ACHN (cell line): ENCODE measurements around the gene AQP12A.

Source experiments
- DNase-seq: peaks from one replicate; pipeline ENCODE4 v3.0.0-alpha.2; 2015
- in situ Hi-C: cut with HindIII; loops from 2 replicates; pipeline ENCODE4 v1.10.0; 2017; ENCODE audit warnings: low sequenced_read_pairs, low pct_ligation_motif_present, low pct_unique_long_range_greater_than_20kb

The AQP12A gene

DNA sequence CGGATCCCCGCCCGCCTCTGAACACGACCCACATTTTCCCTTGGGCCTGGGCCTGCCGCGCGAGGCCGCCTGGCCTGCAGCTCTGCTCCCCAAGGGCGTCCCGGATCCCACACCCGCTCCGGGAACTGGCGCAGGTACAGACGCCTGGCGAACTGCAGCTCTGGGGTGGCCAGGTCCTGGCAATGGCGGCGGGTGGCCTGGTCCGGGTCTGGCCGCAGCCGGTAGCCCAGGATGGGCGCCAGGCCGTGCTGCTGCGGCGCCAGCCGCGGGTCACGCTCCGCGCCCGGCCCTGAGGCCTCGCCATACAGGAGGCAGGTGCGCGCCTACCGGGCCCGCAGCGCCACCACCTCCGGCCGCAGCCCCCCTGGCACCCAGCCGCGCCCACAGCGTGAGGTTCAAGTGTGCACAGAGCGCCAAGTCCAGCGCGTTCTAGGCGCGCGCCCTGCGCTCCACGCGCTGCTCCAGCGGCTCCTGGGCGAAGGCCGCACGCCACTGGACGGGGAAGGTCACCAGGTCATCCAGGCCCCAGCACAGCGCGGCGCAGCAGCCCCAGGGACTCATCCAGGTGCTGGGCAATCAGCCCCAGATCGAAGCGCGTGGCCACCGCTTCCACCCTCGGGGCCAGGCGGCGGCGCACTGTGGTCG is 9.5 kb downstream of the AQP12A start:
- in situ Hi-C loops: no loop called here
- DNase-seq: no peak

DNA sequence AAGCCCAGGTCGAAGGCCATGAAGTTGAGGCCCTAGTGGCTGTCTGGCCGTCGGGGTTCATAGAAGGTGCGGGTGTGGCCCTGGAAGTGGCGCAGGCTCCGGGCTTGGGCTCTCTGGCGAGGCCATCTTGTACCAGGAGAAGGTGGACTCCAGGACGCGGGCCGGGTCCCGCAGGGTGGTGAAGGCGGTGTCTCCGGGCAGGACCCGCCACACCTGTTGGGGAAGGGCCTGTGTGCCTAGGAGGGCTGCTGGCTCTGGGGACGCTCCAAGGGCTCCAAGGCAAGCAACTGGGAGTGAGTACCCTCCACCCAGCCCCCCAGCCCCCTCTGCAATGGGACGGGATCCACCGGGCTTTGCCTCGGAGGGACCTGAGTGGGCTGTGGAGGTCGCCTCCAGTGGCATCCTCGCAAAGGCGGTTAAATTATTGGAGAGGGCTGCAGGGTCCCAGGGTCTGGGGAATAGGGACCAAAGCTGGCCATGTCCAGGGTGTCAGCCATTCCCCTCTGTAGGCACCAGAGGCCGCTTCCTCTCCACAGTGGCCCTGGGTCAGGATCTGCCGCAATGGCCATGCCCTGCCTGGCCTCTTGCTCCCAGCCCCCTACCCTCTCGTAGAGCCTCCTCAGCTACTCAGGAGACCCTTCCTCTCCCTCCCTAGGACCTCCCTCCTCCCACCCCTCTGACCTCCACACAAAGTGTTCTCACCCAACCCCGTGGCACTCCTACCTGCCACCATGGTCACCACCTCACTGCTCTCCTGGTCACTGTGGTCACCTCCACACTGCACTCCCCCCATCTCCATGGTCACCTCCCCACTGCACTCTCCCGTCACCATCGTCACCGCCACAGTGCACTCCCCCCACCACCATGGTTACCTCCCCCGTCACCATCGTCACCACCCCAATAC is 10.3 kb downstream of the AQP12A start:
- DNase-seq: no peak
- in situ Hi-C loops: no loop called here

DNA sequence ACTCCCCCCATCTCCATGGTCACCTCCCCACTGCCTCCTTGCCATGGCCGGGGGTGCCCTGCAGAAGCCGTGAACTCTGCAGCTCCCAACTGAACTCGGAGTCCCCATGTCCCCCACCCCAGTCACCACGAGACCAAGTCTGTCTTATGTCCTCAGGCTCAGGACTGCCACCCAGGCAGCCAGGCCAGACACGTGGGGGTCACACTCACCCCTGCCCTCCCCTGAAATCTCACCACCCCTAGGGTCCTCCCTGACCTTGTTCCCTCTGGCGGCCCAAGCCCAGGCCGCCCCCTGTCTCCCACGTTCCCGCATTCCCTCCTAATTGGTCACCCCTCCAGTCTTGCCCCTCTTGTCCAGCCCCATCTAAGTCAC is 11.0 kb downstream of the AQP12A start:
- DNase-seq: no peak
- in situ Hi-C loops: no loop called here

DNA sequence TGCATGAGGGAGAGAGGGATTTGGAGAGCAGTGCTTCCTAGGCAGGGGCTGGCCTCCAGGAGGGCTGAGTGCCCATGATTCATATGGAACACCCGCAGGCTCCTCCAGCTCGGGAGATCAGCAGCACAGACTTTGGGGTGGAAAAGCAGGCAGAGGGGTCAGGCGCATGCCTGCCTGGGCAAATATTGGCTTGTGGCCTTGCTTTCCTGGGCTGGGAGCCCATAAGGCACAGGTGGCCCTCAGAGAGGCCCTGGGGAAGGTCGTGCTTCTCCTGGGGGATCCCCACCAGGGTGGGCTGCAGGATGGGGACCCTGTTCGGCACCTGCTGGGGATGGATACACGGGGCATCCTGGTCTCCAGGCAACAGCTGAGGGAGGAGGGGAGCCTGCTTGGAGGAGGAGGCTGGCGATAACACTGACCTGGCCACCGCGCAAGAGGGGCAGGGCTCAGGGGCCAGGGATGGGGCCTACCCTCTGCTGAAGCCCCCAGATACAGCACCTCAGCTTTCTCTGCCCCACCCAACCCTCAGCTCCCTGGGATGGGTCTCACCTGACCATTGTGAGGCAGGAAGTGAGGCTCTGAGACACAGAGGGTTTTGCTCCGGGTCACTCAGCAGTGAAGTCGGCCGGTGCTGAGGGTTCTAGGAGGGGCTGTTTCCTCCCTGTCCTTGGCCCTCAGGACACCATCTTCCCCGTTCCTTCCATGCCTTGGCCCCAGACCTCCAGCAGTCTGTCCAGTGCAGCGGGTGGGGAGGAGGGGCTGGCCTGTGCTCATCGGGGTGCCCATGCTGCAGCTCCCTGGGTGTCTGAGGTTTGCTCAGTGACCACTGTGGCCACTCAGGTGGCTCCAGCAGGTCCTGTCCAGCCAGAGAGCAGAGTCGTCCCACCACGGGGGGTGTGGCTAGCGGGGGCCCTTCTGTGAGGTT is 12.0 kb downstream of the AQP12A start:
- no peak for DNase-seq
- in situ Hi-C loops: no loop called here

DNA sequence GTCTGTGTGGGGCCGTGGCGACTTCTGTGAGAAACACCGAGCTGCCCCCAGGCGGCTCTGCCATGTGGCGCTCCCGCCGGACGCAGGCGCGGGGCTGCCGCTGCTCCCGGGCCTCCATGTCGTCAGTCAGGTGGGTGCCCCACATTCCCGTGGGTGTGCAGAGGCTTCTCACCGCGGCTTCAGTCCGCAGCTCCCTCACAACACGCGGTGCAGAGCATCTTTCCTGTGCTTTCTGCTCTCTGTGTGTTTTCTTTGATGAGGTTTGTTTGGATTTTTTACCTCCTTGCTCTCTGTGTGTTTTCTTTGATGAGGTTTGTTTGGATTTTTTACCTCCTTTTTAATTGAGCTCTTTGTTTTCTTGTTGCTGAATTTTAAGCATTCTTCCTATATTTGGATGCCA is 13.0 kb downstream of the AQP12A start:
- in situ Hi-C loops: no loop called here

DNA sequence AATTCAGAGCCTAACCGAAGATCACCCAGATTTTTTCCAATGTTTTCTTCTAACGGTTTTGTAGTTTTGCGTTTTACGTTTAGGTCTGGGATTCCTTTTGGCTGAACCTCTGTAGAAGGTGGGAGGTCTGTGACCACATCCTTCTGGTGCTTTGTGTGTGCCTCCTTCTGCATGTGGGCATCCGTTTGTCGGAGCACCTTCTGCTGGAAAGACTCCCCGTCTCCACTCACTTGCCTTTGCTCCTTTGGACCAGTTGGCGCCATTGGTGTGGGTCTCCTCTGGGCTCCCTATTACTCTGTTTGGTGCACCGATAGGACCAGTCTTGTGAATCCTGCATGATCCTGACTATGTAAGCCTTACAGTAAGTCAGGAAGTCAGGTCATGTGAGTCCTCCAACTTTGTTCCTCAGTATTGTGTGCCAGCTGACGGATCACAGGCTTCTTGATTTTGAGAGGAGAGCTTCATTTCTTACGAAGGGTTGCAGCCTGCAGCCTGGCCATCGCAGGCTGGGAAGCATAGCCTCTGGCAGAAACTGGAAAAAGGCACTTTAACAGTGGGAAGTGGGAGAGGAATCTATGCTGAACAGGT is 13.6 kb downstream of the AQP12A start:
- in situ Hi-C loops: no loop called here
- DNase-seq: no peak

More for the DNA sequence above, 13.0 kb downstream of the AQP12A start:
- no peak for DNase-seq

DNA sequence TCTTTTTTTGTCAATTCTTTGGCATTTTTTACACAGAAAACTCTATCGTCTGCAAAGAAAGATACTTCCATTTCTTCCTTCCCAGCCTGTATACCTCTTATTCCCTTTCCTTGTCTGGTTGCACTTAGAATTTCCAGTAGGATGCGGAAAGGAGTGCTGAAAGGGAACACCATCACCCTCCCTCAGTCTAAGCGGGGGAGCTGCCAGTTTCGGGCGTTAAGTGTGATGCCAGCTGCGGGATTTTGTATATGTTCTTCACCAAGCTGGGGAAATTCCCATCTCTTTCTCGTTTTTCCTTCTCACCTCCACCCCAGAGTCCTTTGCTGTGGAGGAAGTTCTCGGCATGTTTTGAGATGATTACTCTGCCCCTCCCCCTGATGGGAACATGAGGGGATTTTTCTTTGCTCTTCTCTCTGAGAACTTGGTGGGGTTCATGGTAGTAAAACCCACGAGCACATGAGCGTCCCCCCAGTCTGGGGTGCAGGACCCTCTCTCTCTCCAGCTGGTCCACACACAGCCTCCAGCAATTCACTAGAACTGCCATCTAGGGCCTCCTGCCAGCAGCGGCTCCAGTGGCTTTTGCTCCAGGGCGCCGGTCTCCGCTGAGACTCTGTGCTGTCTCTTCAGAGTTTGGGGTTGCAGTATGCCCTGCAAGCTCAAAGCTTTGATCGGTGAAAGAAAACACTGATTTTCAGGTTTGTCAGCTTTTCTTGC is 15.5 kb downstream of the AQP12A start:
- in situ Hi-C loops: no loop called here
- DNase-seq: no peak

DNA sequence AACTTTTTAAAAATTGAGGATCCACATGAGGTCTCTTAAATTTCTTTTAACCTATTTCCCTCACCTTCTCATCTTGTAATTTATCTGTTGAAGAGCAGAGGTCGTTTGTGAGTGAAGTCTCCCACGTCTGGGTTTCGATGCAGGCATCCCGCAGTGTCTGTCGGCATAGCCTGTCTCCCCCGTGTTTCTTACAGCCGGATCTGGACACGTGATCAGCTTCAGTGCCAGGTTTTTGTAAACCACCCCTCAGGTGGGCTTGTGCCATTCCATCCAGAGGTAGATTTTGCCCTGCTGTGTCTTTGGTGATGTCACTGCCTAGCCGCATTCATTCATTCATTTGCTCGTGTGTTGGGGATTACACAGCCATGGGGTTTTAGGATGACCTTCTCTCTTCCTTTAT is 16.2 kb downstream of the AQP12A start:
- in situ Hi-C loops: no loop called here
- no peak for DNase-seq

DNA sequence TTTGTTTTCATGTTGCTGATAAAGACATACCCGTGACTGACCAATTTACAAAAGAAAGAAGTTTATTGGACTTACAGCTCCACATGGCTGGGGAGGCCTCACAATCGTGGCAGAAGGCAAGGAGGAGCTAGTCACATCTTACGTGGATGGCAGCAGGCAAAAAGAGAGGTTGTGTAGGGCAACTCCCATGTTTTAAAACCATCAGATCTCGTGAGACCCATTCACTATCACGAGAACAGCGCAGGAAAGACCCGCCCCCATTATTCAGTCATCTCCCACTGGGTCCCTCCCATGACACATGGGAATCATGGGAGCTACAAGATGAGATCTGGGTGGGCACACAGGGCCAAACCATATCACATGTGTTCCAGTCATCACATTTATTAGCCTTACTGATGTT is 16.8 kb downstream of the AQP12A start:
- in situ Hi-C loops: no loop called here
- no peak for DNase-seq

DNA sequence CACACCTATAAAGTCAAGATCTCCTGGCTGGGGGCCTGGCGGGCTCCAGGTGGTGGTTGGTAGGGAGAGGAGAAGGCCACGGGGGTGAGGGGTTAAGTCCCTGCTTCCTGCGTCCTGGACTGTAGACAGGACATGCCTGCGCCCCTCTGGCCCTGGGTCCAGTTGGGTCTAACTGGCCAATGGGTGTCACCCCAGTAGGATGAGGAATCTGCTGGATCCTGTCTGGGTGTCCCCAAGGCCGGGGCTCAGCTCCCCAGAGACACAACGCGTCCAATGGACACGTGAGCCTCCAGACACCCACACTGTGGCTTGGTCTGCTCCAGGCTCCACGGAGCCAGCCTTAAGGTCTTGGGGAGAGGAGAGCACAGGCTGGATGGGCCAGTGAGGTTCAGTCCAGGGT is 19.6 kb downstream of the AQP12A start:
- in situ Hi-C loops: no loop called here
- DNase-seq: no peak

DNA sequence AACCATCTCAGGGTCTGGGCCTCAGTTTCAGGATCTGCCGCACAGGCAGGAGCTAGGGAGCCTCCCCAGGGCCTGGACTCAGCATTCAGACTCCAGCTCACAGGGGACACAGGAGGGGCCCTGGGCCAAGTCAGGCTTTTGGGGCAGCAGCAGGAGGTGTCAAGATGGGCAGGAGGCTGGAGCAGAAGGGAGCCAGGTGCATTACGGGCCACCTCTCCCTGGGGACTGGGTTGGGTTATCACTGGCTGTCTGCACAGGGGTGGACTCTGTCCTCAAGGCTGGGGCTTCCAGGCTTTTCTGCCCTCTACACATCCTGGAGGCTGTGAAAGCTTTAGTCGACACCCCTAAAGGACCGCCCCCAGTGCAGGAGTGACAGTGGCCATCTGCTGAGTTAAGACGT is 20.0 kb downstream of the AQP12A start:
- no peak for DNase-seq
- in situ Hi-C loops: no loop called here

DNA sequence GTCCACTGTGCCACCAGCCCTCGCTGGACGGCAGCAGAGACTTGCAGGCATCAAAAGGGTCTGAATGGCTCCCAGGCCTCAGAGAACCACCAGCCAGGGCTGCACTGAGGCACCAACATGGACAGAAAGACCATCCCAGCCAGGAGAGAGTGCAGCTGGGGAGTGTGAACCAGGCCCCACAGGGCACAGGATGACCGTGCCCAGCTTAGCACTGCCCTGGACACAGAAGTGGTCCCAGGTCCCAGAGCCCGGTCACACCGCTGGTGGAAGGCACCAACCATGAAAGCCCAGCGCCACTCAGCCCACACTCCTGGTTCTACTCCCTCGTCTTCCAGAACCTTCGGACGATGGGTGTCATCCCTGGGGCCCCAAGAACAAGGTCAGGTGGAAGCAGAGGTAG is 20.5 kb downstream of the AQP12A start:
- in situ Hi-C loops: no loop called here
- DNase-seq: no peak

DNA sequence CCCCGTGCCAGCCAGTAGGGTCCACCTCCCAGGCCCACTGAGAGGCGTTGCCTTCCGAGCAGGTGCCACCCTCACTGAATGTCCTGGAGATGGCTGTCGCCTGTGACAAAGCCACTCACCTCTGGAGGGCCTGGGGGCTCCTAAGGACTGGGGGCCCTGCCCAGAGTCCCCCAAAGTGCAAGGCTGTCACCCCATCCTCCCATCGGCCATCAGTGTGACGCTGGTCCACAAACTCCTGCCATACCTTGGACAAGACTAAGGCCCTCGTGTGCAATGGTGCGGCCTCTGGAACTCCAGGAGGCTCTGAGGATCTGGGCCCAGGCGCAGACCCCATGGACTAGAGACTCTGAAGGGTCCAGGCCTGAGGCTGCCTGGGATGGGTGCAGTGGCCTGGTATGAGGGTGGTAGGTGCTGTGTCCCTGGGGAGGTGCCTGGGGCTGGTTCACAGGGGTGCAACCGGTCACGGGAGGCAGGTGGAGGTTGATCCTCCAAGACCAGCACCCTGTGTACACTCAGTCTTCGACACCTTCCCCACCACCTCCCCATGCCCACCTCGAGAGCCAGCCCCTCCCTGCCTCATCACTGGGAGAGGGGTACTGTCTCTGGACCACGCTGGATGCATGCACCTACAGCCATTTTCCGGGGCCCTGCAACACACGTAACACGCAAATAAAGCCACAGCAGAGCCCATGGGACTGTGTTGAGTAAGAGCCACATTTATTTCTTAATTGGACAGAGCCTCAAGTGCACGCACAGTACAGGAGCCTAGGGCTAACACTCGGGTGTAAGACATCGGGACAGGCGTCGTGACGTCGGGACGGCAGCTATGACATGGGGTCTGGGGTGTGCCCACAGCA is 21.6 kb downstream of the AQP12A start:
- DNase-seq: no peak
- in situ Hi-C loops: no loop called here

DNA sequence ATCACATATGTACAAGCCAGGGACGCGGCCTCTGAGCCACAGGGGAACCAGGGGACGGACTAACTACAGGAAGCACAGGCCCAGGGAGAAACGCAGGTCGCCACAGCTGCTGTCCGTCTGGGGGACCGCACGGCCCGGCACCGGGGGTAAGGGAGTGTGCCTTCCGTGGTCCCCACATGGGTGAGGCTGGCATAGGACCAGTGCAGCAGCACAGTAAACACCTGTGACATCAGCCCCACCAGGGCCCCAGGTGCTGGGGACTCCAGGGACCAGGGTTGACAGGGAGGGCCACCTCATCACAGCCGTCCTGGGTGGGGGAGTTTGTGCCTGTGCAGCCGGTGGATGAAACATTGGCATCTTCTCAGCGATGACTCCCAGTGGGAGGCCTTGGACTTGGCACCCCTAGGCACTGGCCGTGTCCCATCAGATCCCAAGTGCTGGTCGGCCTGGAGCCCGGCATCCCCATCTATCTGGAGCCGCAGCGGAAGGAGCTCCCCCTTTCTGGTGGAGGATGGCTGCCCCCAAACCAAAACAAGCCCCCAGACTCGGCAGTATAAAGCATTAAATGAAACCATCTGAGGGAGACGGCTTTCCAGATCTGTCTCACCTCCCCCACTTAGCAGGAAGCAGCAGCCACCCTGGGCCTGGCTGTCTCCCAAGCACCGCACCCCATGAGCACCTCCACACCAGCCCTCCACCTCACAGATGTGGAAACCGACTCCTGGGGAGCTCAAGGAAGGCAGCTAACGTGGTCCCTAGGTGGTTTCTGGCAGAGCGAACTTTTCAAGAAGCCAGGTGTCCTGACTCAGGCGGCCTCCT is 22.5 kb downstream of the AQP12A start:
- no peak for DNase-seq
- in situ Hi-C loops: no loop called here

DNA sequence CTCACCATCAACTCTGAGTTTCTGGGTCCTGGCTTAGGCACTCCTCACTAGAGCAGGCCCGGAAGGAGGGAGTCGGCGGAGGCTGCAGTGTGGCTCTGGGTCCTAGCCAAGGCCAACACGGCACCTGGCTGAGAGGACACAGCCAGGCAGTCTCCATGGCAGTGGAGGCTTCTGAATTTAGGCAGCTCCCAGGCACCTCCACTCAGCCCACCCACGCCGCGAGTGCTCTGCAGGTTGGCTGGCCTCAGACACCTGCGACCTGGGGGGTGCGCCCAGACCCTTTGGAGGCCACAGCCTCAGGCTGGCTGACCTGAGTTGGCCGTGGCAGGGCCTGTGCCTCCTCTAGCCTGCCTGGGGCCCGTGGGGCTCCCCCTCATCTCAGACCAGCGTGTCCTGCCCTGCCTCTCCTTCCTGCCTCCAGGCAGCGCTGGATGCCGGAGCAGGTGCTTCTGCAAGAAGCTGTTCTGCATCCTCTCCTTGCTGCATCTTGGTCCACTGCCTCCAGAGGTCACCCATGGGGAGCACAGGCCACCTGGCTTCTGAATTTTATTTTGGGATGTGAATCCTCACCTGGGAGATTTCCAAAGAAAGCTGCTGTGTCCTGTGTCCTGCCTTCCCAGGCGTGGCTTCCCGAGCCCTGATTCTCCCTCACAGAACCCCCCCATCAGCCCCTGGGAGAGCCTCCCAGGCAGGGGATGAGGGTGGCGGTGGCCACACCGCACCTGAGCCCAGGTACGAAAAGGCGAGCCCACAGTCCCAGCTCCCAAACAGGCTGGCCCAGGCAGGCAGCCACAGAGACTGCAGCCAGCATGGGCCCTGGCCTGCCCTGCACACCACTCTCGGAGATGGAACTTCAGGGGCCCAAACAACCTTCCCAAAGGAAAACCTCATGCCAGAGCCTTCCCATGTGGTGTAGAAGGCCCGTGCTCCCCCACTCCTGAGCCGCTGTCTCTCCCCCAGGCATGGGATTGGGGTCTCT is 23.4 kb downstream of the AQP12A start:
- in situ Hi-C loops: no loop called here
- DNase-seq: no peak
